IPS-20b (cell line): ENCODE data around the gene LARP4B.

Source experiments
- H3K27ac ChIP-seq: one replicate; pipeline ENCODE4 v1.5.1; 2013; ENCODE audit warnings: low read length
- H3K27me3 ChIP-seq: 2 replicates; pipeline ENCODE4 v1.6.1; 2013; ENCODE audit warnings: mild to moderate bottlenecking, low read length, inconsistent platforms; ENCODE audit not compliant: insufficient read depth
- H3K36me3 ChIP-seq: 2 replicates; pipeline ENCODE4 v1.6.1; 2013; ENCODE audit warnings: low read depth, mild to moderate bottlenecking, inconsistent platforms, low read length, moderate library complexity; ENCODE audit not compliant: insufficient read depth
- H3K4me1 ChIP-seq: 2 replicates; pipeline ENCODE4 v1.6.1; 2013; ENCODE audit warnings: mild to moderate bottlenecking, control low read depth, inconsistent platforms, low read length, moderate library complexity; ENCODE audit not compliant: insufficient read depth
- H3K4me3 ChIP-seq: 2 replicates; pipeline ENCODE4 v1.5.1; 2013; ENCODE audit warnings: mild to moderate bottlenecking, low read length, inconsistent platforms
- H3K9ac ChIP-seq: 2 replicates; pipeline ENCODE4 v1.6.1; 2013; ENCODE audit warnings: low read depth, mild to moderate bottlenecking, inconsistent platforms, low read length, moderate library complexity
- H3K9me3 ChIP-seq: 2 replicates; pipeline ENCODE4 v1.6.1; 2013; ENCODE audit warnings: mild to moderate bottlenecking, low read depth, low read length, inconsistent platforms; ENCODE audit not compliant: insufficient read depth

LARP4B gene

GRCh38 chr10:787933-788651, 143.4 kb downstream of the LARP4B start:
- Histone ChIP-seq H3K9ac (no peak overlapping the region), H3K4me1 (no peaks in the 10 kb centered on the region; the same call in 1 of the 2 replicates), H3K9me3 (no peaks in the 10 kb centered on the region), H3K27me3 (peaks cover 18% of the 10 kb centered on the region), H3K27ac (no peak overlapping the region), H3K4me3 (no peak overlapping the region), H3K36me3 (no peaks in the 10 kb centered on the region)

GRCh38 chr10:786633-787474, 144.7 kb downstream of the LARP4B start:
- Histone ChIP-seq H3K27me3 (peaks cover 24% of the 10 kb centered on the region), H3K36me3 (no peaks in the 10 kb centered on the region)

GRCh38 chr10:785861-786214, 145.7 kb downstream of the LARP4B start:
- Histone ChIP-seq H3K4me1 (no peaks in the 10 kb centered on the region; the same call in 1 of the 2 replicates), H3K4me3 (no peak overlapping the region), H3K27me3 (peaks cover 24% of the 10 kb centered on the region), H3K36me3 (no peaks in the 10 kb centered on the region), H3K27ac (no peak overlapping the region), H3K9me3 (no peaks in the 10 kb centered on the region), H3K9ac (no peak overlapping the region)

More at GRCh38 chr10:786633-787474, 144.7 kb downstream of the LARP4B start:
- H3K4me1 ChIP-seq: no peaks in the 10 kb centered on the region; the same call in 1 of the 2 replicates
- no peak overlapping the region for H3K9ac ChIP-seq
- no peaks in the 10 kb centered on the region for H3K9me3 ChIP-seq
- H3K4me3 ChIP-seq: no peak overlapping the region
- H3K27ac ChIP-seq: no peak overlapping the region

GRCh38 chr10:785089-785860, 146.2 kb downstream of the LARP4B start:
- Histone ChIP-seq H3K27ac (no peak overlapping the region), H3K4me1 (no peaks in the 10 kb centered on the region; the same call in 1 of the 2 replicates), H3K9ac (no peak overlapping the region), H3K4me3 (peak overlapping the region; percentile 58; the same call in 1 of the 2 replicates), H3K27me3 (peaks cover 24% of the 10 kb centered on the region), H3K36me3 (no peaks in the 10 kb centered on the region), H3K9me3 (no peaks in the 10 kb centered on the region)

GRCh38 chr10:784403-785088, 147.0 kb downstream of the LARP4B start:
- Histone ChIP-seq H3K36me3 (no peaks in the 10 kb centered on the region), H3K27ac (no peak overlapping the region), H3K9me3 (no peaks in the 10 kb centered on the region), H3K27me3 (peaks cover 24% of the 10 kb centered on the region), H3K4me1 (no peaks in the 10 kb centered on the region; the same call in 1 of the 2 replicates), H3K4me3 (peak overlapping the region; percentile 58; the same call in 1 of the 2 replicates), H3K9ac (no peak overlapping the region)

GRCh38 chr10:782751-783648, 148.5 kb downstream of the LARP4B start:
- Histone ChIP-seq H3K4me1 (no peaks in the 10 kb centered on the region; the same call in 1 of the 2 replicates), H3K9me3 (no peaks in the 10 kb centered on the region), H3K4me3 (no peak overlapping the region), H3K9ac (no peak overlapping the region), H3K36me3 (no peaks in the 10 kb centered on the region), H3K27ac (no peak overlapping the region), H3K27me3 (peaks cover 24% of the 10 kb centered on the region)

- H3K9ac ChIP-seq: no peak overlapping the region
- no peak overlapping the region for H3K27ac ChIP-seq
- H3K9me3 ChIP-seq: no peaks in the 10 kb centered on the region
- no peaks in the 10 kb centered on the region for H3K36me3 ChIP-seq
- no peaks in the 10 kb centered on the region; the same call in 1 of the 2 replicates for H3K4me1 ChIP-seq
- H3K4me3 ChIP-seq: no peak overlapping the region
- peaks cover 19% of the 10 kb centered on the region for H3K27me3 ChIP-seq
Measured at GRCh38 chr10:780536-781524, 150.7 kb downstream of the LARP4B start.

- Histone ChIP-seq H3K9ac (no peak overlapping the region), H3K27ac (no peak overlapping the region), H3K36me3 (no peaks in the 10 kb centered on the region), H3K27me3 (0 out of 2 replicates have a peak, but pooled peaks cover 5% of the 10 kb centered on the region), H3K4me1 (no peaks in the 10 kb centered on the region), H3K9me3 (no peaks in the 10 kb centered on the region), H3K4me3 (no peak overlapping the region)
Measured at GRCh38 chr10:778626-779330, 152.7 kb downstream of the LARP4B start.

- Histone ChIP-seq H3K9me3 (no peaks in the 10 kb centered on the region), H3K27ac (no peak overlapping the region), H3K36me3 (no peaks in the 10 kb centered on the region), H3K4me3 (no peak overlapping the region), H3K4me1 (no peaks in the 10 kb centered on the region), H3K9ac (no peak overlapping the region), H3K27me3 (0 out of 2 replicates have a peak, but pooled peaks cover 5% of the 10 kb centered on the region)
Measured at GRCh38 chr10:777913-778479, 153.5 kb downstream of the LARP4B start.
